ENCODE measurements around the gene ERMAP.

ERMAP gene

GRCh38 chr1:42777852-42778251, 39.1 kb upstream of the ERMAP start:
- TF ChIP-seq PPARA (CRISPR knock-in tag; IDR thresholded peaks at IDR 0.05; ENCODE audit: borderline replicate concordance) (no peak), TCF4 (CRISPR knock-in tag; IDR thresholded peaks at IDR 0.05; ENCODE audit: borderline replicate concordance) (no peak), ARNTL (CRISPR knock-in tag; IDR thresholded peaks at IDR 0.05; ENCODE audit: borderline replicate concordance, low read depth) (no peak), ZNF565 (CRISPR knock-in tag; conservative IDR thresholded peaks at IDR 0.05; ENCODE audit: low read depth) (no peak), CSRNP3 (CRISPR knock-in tag; IDR thresholded peaks at IDR 0.05) (no peak), CREB5 (CRISPR knock-in tag; IDR thresholded peaks at IDR 0.05; ENCODE audit: low read depth) (no peak), ZC3H10 (CRISPR knock-in tag; IDR thresholded peaks at IDR 0.05) (no peak), RARB (CRISPR knock-in tag; IDR thresholded peaks at IDR 0.05) (no peak), GLIS3 (CRISPR knock-in tag; IDR thresholded peaks at IDR 0.05) (no peak), ZNF70 (CRISPR knock-in tag; IDR thresholded peaks at IDR 0.05) (no peak), ISL1 (CRISPR knock-in tag; IDR thresholded peaks at IDR 0.05) (no peak), BACH2 (CRISPR knock-in tag; IDR thresholded peaks at IDR 0.05; ENCODE audit: borderline replicate concordance) (no peak), ZFP3 (CRISPR knock-in tag; IDR thresholded peaks at IDR 0.05) (no peak), TOX (CRISPR knock-in tag; IDR thresholded peaks at IDR 0.05; ENCODE audit: borderline replicate concordance) (no peak), ZNF8 (CRISPR knock-in tag; IDR thresholded peaks at IDR 0.05) (no peak), OSR1 (CRISPR knock-in tag; IDR thresholded peaks at IDR 0.05) (no peak), POU6F1 (CRISPR knock-in tag; IDR thresholded peaks at IDR 0.05; ENCODE audit: borderline replicate concordance, low read depth) (no peak), SNAI2 (CRISPR knock-in tag; IDR thresholded peaks at IDR 0.05) (no peak)
- peak; percentile 92 for ATAC-seq

- no peak for ATAC-seq
- TF ChIP-seq ESRRG (CRISPR knock-in tag; IDR thresholded peaks at IDR 0.05) (no peak), ZNF70 (CRISPR knock-in tag; IDR thresholded peaks at IDR 0.05) (no peak), CREB5 (CRISPR knock-in tag; IDR thresholded peaks at IDR 0.05; ENCODE audit: low read depth) (no peak), ZNF8 (CRISPR knock-in tag; IDR thresholded peaks at IDR 0.05) (no peak)
These were observed 37.2 kb upstream of the ERMAP start for GRCh38 chr1:42779725-42780124.

GRCh38 chr1:42780176-42780575, 36.7 kb upstream of the ERMAP start:
- ATAC-seq, result no peak
- TF ChIP-seq PATZ1 (CRISPR knock-in tag; IDR thresholded peaks at IDR 0.05; ENCODE audit: borderline replicate concordance), result no peak
- TF ChIP-seq OSR1 (CRISPR knock-in tag; IDR thresholded peaks at IDR 0.05), result no peak
- TF ChIP-seq SNAI2 (CRISPR knock-in tag; IDR thresholded peaks at IDR 0.05), result no peak
- TF ChIP-seq TOX (CRISPR knock-in tag; IDR thresholded peaks at IDR 0.05; ENCODE audit: borderline replicate concordance), result no peak
- no peak for TF ChIP-seq CSRNP3 (CRISPR knock-in tag; IDR thresholded peaks at IDR 0.05)
- no peak for TF ChIP-seq ZFP30 (CRISPR knock-in tag; IDR thresholded peaks at IDR 0.05)
- no peak for TF ChIP-seq ISL1 (CRISPR knock-in tag; IDR thresholded peaks at IDR 0.05)
- TF ChIP-seq RARB (CRISPR knock-in tag; IDR thresholded peaks at IDR 0.05), result no peak
- TF ChIP-seq ZNF565 (CRISPR knock-in tag; conservative IDR thresholded peaks at IDR 0.05; ENCODE audit: low read depth), result no peak
